ENCODE results near the gene TOMM5.

TOMM5 gene

GRCh38 chr9:37592108-37592951, at the start of gene TOMM5:
Gene TOMM5, minus strand, starts transcription at chr9:37592597. Its CDS starts 65 bp downstream, at chr9:37592532.
- DNase-seq (ENCODE audit: low read depth, low spot score): peak; percentile 58
- H3K9ac ChIP-seq (ENCODE audit: insufficient read length): peak within 1 kb of the TSS; percentile 100
- TF ChIP-seq FOXP2 (optimal IDR thresholded peaks at IDR 0.05; ENCODE audit: control extremely low read depth, extremely low read length, insufficient read depth): no peak
- TF ChIP-seq EZH2 (IDR thresholded peaks at IDR 0.05): no peak
- peak; percentile 98 for TF ChIP-seq POLR2AphosphoS5 (IDR thresholded peaks at IDR 0.05; ENCODE audit: borderline replicate concordance, low read depth, low read length)
- no peaks in the 10 kb centered on the region for H3K9me3 ChIP-seq (ENCODE audit: low read depth, low read length)
- peaks cover 29% of the 10 kb centered on the region for H3K36me3 ChIP-seq (ENCODE audit: insufficient read depth, low read length)
- H3K27ac ChIP-seq: peak within 1 kb of the TSS; percentile 85
- H3K4me3 ChIP-seq: peak within 1 kb of the TSS; percentile 99

GRCh38 chr9:37641331-37641730, 48.9 kb upstream of the TOMM5 start:
- no peak for DNase-seq (ENCODE audit: low read depth, low spot score)
- Histone ChIP-seq H3K36me3 (ENCODE audit: insufficient read depth, low read length) (no peaks in the 10 kb centered on the region), H3K4me3 (no peak overlapping the region), H3K9ac (ENCODE audit: insufficient read length) (no peak overlapping the region), H3K9me3 (ENCODE audit: low read depth, low read length) (no peaks in the 10 kb centered on the region), H3K27ac (no peak overlapping the region)
- TF ChIP-seq POLR2AphosphoS5 (IDR thresholded peaks at IDR 0.05; ENCODE audit: borderline replicate concordance, low read depth, low read length) (no peak), EZH2 (IDR thresholded peaks at IDR 0.05) (no peak), FOXP2 (optimal IDR thresholded peaks at IDR 0.05; ENCODE audit: control extremely low read depth, extremely low read length, insufficient read depth) (no peak)

- Histone ChIP-seq H3K27ac (no peak overlapping the region), H3K9ac (ENCODE audit: insufficient read length) (no peak overlapping the region), H3K4me3 (no peak overlapping the region), H3K36me3 (ENCODE audit: insufficient read depth, low read length) (no peaks in the 10 kb centered on the region), H3K9me3 (ENCODE audit: low read depth, low read length) (no peaks in the 10 kb centered on the region)
- no peak for TF ChIP-seq EZH2 (IDR thresholded peaks at IDR 0.05)
- TF ChIP-seq POLR2AphosphoS5 (IDR thresholded peaks at IDR 0.05; ENCODE audit: borderline replicate concordance, low read depth, low read length): no peak
- no peak for TF ChIP-seq FOXP2 (optimal IDR thresholded peaks at IDR 0.05; ENCODE audit: control extremely low read depth, extremely low read length, insufficient read depth)
- no peak for DNase-seq (ENCODE audit: low read depth, low spot score)
Observed at GRCh38 chr9:37640246-37640645, 47.8 kb upstream of the TOMM5 start.

GRCh38 chr9:37639841-37640240, 47.4 kb upstream of the TOMM5 start:
- Histone ChIP-seq H3K36me3 (ENCODE audit: insufficient read depth, low read length) (no peaks in the 10 kb centered on the region), H3K9ac (ENCODE audit: insufficient read length) (no peak overlapping the region), H3K9me3 (ENCODE audit: low read depth, low read length) (no peaks in the 10 kb centered on the region), H3K27ac (no peak overlapping the region), H3K4me3 (no peak overlapping the region)
- TF ChIP-seq POLR2AphosphoS5 (IDR thresholded peaks at IDR 0.05; ENCODE audit: borderline replicate concordance, low read depth, low read length) (no peak), FOXP2 (optimal IDR thresholded peaks at IDR 0.05; ENCODE audit: control extremely low read depth, extremely low read length, insufficient read depth) (no peak), EZH2 (IDR thresholded peaks at IDR 0.05) (no peak)
- DNase-seq (ENCODE audit: low read depth, low spot score): no peak

- Histone ChIP-seq H3K36me3 (ENCODE audit: insufficient read depth, low read length) (no peaks in the 10 kb centered on the region), H3K27ac (no peak overlapping the region), H3K9me3 (ENCODE audit: low read depth, low read length) (no peaks in the 10 kb centered on the region), H3K4me3 (no peak overlapping the region), H3K9ac (ENCODE audit: insufficient read length) (no peak overlapping the region)
- no peak for DNase-seq (ENCODE audit: low read depth, low spot score)
- TF ChIP-seq FOXP2 (optimal IDR thresholded peaks at IDR 0.05; ENCODE audit: control extremely low read depth, extremely low read length, insufficient read depth) (no peak), EZH2 (IDR thresholded peaks at IDR 0.05) (no peak), POLR2AphosphoS5 (IDR thresholded peaks at IDR 0.05; ENCODE audit: borderline replicate concordance, low read depth, low read length) (no peak)
Observed at GRCh38 chr9:37639109-37639762, 46.8 kb upstream of the TOMM5 start.

- H3K4me3 ChIP-seq: no peak overlapping the region
- H3K9me3 ChIP-seq (ENCODE audit: low read depth, low read length): no peaks in the 10 kb centered on the region
- TF ChIP-seq EZH2 (IDR thresholded peaks at IDR 0.05) (no peak), FOXP2 (optimal IDR thresholded peaks at IDR 0.05; ENCODE audit: control extremely low read depth, extremely low read length, insufficient read depth) (no peak), POLR2AphosphoS5 (IDR thresholded peaks at IDR 0.05; ENCODE audit: borderline replicate concordance, low read depth, low read length) (no peak)
- no peak overlapping the region for H3K9ac ChIP-seq (ENCODE audit: insufficient read length)
- H3K27ac ChIP-seq: no peak overlapping the region
- no peak for DNase-seq (ENCODE audit: low read depth, low spot score)
- no peaks in the 10 kb centered on the region for H3K36me3 ChIP-seq (ENCODE audit: insufficient read depth, low read length)
Observed at GRCh38 chr9:37636511-37637448, 44.4 kb upstream of the TOMM5 start.

- H3K9ac ChIP-seq (ENCODE audit: insufficient read length): no peak overlapping the region
- no peak overlapping the region for H3K4me3 ChIP-seq
- H3K36me3 ChIP-seq (ENCODE audit: insufficient read depth, low read length): no peaks in the 10 kb centered on the region
- H3K27ac ChIP-seq: no peak overlapping the region
- no peaks in the 10 kb centered on the region for H3K9me3 ChIP-seq (ENCODE audit: low read depth, low read length)
- no peak for DNase-seq (ENCODE audit: low read depth, low spot score)
- TF ChIP-seq EZH2 (IDR thresholded peaks at IDR 0.05): no peak
- TF ChIP-seq POLR2AphosphoS5 (IDR thresholded peaks at IDR 0.05; ENCODE audit: borderline replicate concordance, low read depth, low read length): no peak
- TF ChIP-seq FOXP2 (optimal IDR thresholded peaks at IDR 0.05; ENCODE audit: control extremely low read depth, extremely low read length, insufficient read depth): no peak
Observed at GRCh38 chr9:37635808-37636207, 43.4 kb upstream of the TOMM5 start.
